Measurements from ENCODE around the gene PDGFC.

Gene PDGFC

DNA sequence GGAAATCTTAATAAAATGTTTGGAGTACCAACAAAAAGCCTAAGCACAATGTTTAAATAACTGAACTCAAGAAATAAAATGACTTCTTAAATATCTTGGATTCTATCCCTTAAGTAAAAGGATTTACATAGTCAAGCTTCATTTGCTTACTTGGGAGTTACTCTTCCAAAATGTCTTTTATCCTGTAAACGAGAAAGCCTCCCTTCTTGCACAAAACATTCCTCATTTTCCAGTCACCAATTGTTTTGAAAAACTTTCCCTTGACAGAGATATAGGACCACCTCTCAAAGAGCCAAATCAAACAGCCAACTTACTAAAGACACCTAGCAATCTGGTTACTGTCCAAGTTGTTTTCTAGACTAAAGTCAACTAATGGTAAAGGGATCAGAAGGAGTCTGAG lies 18.6 kb downstream of the PDGFC start:
- WGBS (ENCODE audit: extremely low coverage, insufficient coverage, low lambda C conversion rate), result no CpG with 5 or more reads among the region's 1 CpG
- Histone ChIP-seq H3K36me3 (ENCODE audit: control insufficient read depth, insufficient read depth, low read length) (no peaks in the 10 kb centered on the region), H3K27ac (ENCODE audit: low read depth, low read length) (no peak overlapping the region), H3K23ac (ENCODE audit: low read length) (no peak overlapping the region), H3K4me2 (ENCODE audit: low read length) (no peak overlapping the region), H3K27me3 (ENCODE audit: insufficient read depth, low read length, poor library complexity) (no peaks in the 10 kb centered on the region), H2BK15ac (replicated peaks; ENCODE audit: low read depth) (no peak overlapping the region), H3K18ac (ENCODE audit: low read length) (no peak overlapping the region), H3K9ac (ENCODE audit: low read length) (no peak overlapping the region), H4K5ac (ENCODE audit: low read length) (no peak overlapping the region), H3K79me1 (ENCODE audit: low read length) (no peaks in the 10 kb centered on the region), H4K8ac (ENCODE audit: low read depth, low read length) (no peak overlapping the region), H3K4ac (ENCODE audit: low read depth, low read length) (no peak overlapping the region), H3K4me3 (ENCODE audit: low read length) (no peak overlapping the region), H3K79me2 (ENCODE audit: control insufficient read depth, insufficient read depth, low read length) (no peaks in the 10 kb centered on the region), H3K4me1 (ENCODE audit: control insufficient read depth, low read depth, low read length) (no peaks in the 10 kb centered on the region), H3K56ac (ENCODE audit: low read length) (no peak overlapping the region), H2BK120ac (ENCODE audit: low read depth, low read length) (no peak overlapping the region), H2AK5ac (ENCODE audit: low read length) (no peak overlapping the region), H2BK5ac (ENCODE audit: low read length) (no peak overlapping the region)
- no peak for DNase-seq

DNA sequence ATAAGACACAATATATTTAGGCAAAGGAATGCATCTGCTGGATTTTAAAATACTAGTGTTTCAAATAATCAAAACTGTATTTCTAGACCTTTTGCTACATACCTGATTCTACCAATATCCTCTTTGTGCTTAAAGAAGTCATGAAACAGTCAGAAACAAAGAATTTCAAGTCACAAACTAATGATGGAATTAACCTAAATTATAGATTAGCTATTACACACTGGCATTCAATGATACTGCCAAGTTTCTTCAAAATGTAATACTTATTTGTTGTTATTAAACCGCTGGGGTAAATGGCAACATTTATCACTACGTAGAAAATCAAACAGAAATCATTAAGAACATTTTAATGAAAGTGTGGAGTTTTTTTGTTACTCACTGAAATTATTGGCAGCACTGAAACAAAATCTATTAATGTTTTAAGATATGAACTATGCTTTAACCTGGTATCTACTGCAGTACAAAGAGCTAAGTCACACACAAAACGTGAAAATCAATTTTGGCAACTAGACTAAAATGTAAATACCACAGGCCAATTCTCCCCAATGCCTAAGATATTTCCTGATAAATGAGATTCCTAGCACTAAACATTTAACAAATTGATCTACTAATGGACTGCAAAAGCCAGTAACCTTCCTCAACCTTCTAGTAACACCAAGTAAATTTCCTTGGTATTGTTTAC lies 19.4 kb downstream of the PDGFC start:
- no peak overlapping the region for H3K56ac ChIP-seq (ENCODE audit: low read length)
- no peak overlapping the region for H4K8ac ChIP-seq (ENCODE audit: low read depth, low read length)
- no peaks in the 10 kb centered on the region for H3K36me3 ChIP-seq (ENCODE audit: control insufficient read depth, insufficient read depth, low read length)
- no peaks in the 10 kb centered on the region for H3K79me1 ChIP-seq (ENCODE audit: low read length)
- H3K4me1 ChIP-seq (ENCODE audit: control insufficient read depth, low read depth, low read length), result no peaks in the 10 kb centered on the region
- H3K79me2 ChIP-seq (ENCODE audit: control insufficient read depth, insufficient read depth, low read length), result no peaks in the 10 kb centered on the region
- no CpG with 5 or more reads among the region's 3 CpGs for WGBS (ENCODE audit: extremely low coverage, insufficient coverage, low lambda C conversion rate)
- H2BK15ac ChIP-seq (replicated peaks; ENCODE audit: low read depth), result no peak overlapping the region
- no peak overlapping the region for H3K4me3 ChIP-seq (ENCODE audit: low read length)
- H3K27me3 ChIP-seq (ENCODE audit: insufficient read depth, low read length, poor library complexity), result no peaks in the 10 kb centered on the region
- no peak overlapping the region for H2AK5ac ChIP-seq (ENCODE audit: low read length)
- H3K4me2 ChIP-seq (ENCODE audit: low read length), result no peak overlapping the region
- no peak overlapping the region for H3K27ac ChIP-seq (ENCODE audit: low read depth, low read length)
- H3K23ac ChIP-seq (ENCODE audit: low read length), result no peak overlapping the region
- no peak for DNase-seq
- no peak overlapping the region for H3K9ac ChIP-seq (ENCODE audit: low read length)
- no peak overlapping the region for H3K18ac ChIP-seq (ENCODE audit: low read length)
- no peak overlapping the region for H3K4ac ChIP-seq (ENCODE audit: low read depth, low read length)
- no peak overlapping the region for H4K5ac ChIP-seq (ENCODE audit: low read length)
- no peak overlapping the region for H2BK5ac ChIP-seq (ENCODE audit: low read length)
- no peak overlapping the region for H2BK120ac ChIP-seq (ENCODE audit: low read depth, low read length)

DNA sequence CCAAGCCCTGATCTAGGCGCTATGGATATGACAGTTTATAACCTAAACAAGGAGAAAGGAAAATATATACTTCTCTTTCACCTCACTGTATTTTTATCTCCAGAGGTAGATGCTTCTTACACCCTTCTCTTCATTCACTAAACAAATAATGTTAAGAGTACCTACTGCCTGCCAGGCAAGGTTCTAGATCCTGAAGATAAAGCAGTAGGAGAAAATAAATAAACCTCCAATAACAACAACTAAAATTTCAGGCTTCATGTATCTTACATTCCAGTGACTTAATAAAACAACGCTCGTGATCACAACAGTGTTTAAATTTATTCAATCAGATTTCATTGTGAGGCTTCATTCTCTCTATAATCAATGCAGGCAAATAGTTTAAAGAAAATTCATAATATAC lies 20.7 kb downstream of the PDGFC start:
- Histone ChIP-seq H3K23ac (ENCODE audit: low read length) (no peak overlapping the region), H2AK5ac (ENCODE audit: low read length) (no peak overlapping the region), H3K79me2 (ENCODE audit: control insufficient read depth, insufficient read depth, low read length) (no peaks in the 10 kb centered on the region), H3K9ac (ENCODE audit: low read length) (no peak overlapping the region), H3K18ac (ENCODE audit: low read length) (no peak overlapping the region), H3K56ac (ENCODE audit: low read length) (no peak overlapping the region), H3K4me2 (ENCODE audit: low read length) (no peak overlapping the region), H3K27ac (ENCODE audit: low read depth, low read length) (no peak overlapping the region), H2BK5ac (ENCODE audit: low read length) (no peak overlapping the region), H3K79me1 (ENCODE audit: low read length) (no peaks in the 10 kb centered on the region), H2BK15ac (replicated peaks; ENCODE audit: low read depth) (no peak overlapping the region), H3K4me3 (ENCODE audit: low read length) (no peak overlapping the region), H3K36me3 (ENCODE audit: control insufficient read depth, insufficient read depth, low read length) (no peaks in the 10 kb centered on the region), H4K8ac (ENCODE audit: low read depth, low read length) (no peak overlapping the region), H3K27me3 (ENCODE audit: insufficient read depth, low read length, poor library complexity) (no peaks in the 10 kb centered on the region), H2BK120ac (ENCODE audit: low read depth, low read length) (no peak overlapping the region), H4K5ac (ENCODE audit: low read length) (no peak overlapping the region), H3K4ac (ENCODE audit: low read depth, low read length) (no peak overlapping the region), H3K4me1 (ENCODE audit: control insufficient read depth, low read depth, low read length) (no peaks in the 10 kb centered on the region)
- no peak for DNase-seq
- no CpG with 5 or more reads among the region's 3 CpGs for WGBS (ENCODE audit: extremely low coverage, insufficient coverage, low lambda C conversion rate)

- WGBS (ENCODE audit: extremely low coverage, insufficient coverage, low lambda C conversion rate), result 100% methylated on average over 2 of the region's 5 CpGs
- H3K4me2 ChIP-seq (ENCODE audit: low read length), result no peak overlapping the region
- no peak overlapping the region for H3K9ac ChIP-seq (ENCODE audit: low read length)
- no peaks in the 10 kb centered on the region for H3K27me3 ChIP-seq (ENCODE audit: insufficient read depth, low read length, poor library complexity)
- H3K56ac ChIP-seq (ENCODE audit: low read length), result no peak overlapping the region
- no peaks in the 10 kb centered on the region for H3K79me1 ChIP-seq (ENCODE audit: low read length)
- H3K36me3 ChIP-seq (ENCODE audit: control insufficient read depth, insufficient read depth, low read length), result no peaks in the 10 kb centered on the region
- H2BK5ac ChIP-seq (ENCODE audit: low read length), result no peak overlapping the region
- no peak overlapping the region for H3K18ac ChIP-seq (ENCODE audit: low read length)
- no peak for DNase-seq
- H2BK15ac ChIP-seq (replicated peaks; ENCODE audit: low read depth), result no peak overlapping the region
- H3K4me3 ChIP-seq (ENCODE audit: low read length), result no peak overlapping the region
- no peak overlapping the region for H3K27ac ChIP-seq (ENCODE audit: low read depth, low read length)
- no peak overlapping the region for H3K23ac ChIP-seq (ENCODE audit: low read length)
- no peak overlapping the region for H4K5ac ChIP-seq (ENCODE audit: low read length)
- no peak overlapping the region for H2AK5ac ChIP-seq (ENCODE audit: low read length)
- H4K8ac ChIP-seq (ENCODE audit: low read depth, low read length), result no peak overlapping the region
- H3K4ac ChIP-seq (ENCODE audit: low read depth, low read length), result no peak overlapping the region
- no peak overlapping the region for H2BK120ac ChIP-seq (ENCODE audit: low read depth, low read length)
- no peaks in the 10 kb centered on the region for H3K4me1 ChIP-seq (ENCODE audit: control insufficient read depth, low read depth, low read length)
- no peaks in the 10 kb centered on the region for H3K79me2 ChIP-seq (ENCODE audit: control insufficient read depth, insufficient read depth, low read length)
These were observed 21.5 kb downstream of the PDGFC start for GRCh38 chr4:156950090-156950489.

- H2BK120ac ChIP-seq (ENCODE audit: low read depth, low read length), result no peak overlapping the region
- H3K27me3 ChIP-seq (ENCODE audit: insufficient read depth, low read length, poor library complexity), result no peaks in the 10 kb centered on the region
- H3K4ac ChIP-seq (ENCODE audit: low read depth, low read length), result no peak overlapping the region
- no peak for DNase-seq
- H4K5ac ChIP-seq (ENCODE audit: low read length), result no peak overlapping the region
- no peak overlapping the region for H3K4me3 ChIP-seq (ENCODE audit: low read length)
- H3K27ac ChIP-seq (ENCODE audit: low read depth, low read length), result no peak overlapping the region
- no peak overlapping the region for H2BK15ac ChIP-seq (replicated peaks; ENCODE audit: low read depth)
- H3K56ac ChIP-seq (ENCODE audit: low read length), result no peak overlapping the region
- no peaks in the 10 kb centered on the region for H3K4me1 ChIP-seq (ENCODE audit: control insufficient read depth, low read depth, low read length)
- no peak overlapping the region for H2AK5ac ChIP-seq (ENCODE audit: low read length)
- no peaks in the 10 kb centered on the region for H3K79me2 ChIP-seq (ENCODE audit: control insufficient read depth, insufficient read depth, low read length)
- H3K79me1 ChIP-seq (ENCODE audit: low read length), result no peaks in the 10 kb centered on the region
- H3K9ac ChIP-seq (ENCODE audit: low read length), result no peak overlapping the region
- H3K23ac ChIP-seq (ENCODE audit: low read length), result no peak overlapping the region
- H3K18ac ChIP-seq (ENCODE audit: low read length), result no peak overlapping the region
- no peak overlapping the region for H4K8ac ChIP-seq (ENCODE audit: low read depth, low read length)
- H2BK5ac ChIP-seq (ENCODE audit: low read length), result no peak overlapping the region
- H3K4me2 ChIP-seq (ENCODE audit: low read length), result no peak overlapping the region
- no peaks in the 10 kb centered on the region for H3K36me3 ChIP-seq (ENCODE audit: control insufficient read depth, insufficient read depth, low read length)
- WGBS (ENCODE audit: extremely low coverage, insufficient coverage, low lambda C conversion rate), result no CpG with 5 or more reads among the region's 2 CpGs
These were observed 22.2 kb downstream of the PDGFC start for GRCh38 chr4:156949373-156949814.

DNA sequence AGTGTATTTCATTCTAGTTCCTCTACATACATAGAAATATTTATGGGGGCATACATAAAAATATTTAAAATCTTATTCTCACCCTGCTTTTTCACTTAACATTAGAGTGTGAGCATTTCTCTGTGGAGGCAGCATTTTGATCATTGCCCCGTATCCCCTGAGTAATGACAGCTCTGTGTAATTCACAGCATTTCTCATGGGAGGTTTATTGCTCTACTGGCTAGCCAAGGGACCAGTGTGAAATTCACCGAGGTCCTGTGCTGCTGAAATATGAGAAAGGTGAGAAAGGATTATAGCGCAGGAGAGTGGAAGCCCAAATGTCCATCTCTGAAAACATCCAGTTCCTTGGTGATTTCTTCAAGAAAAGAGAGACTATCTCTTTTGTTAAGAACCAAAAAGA lies 22.9 kb downstream of the PDGFC start:
- DNase-seq, result no peak
- Histone ChIP-seq H3K4me1 (ENCODE audit: control insufficient read depth, low read depth, low read length) (no peaks in the 10 kb centered on the region), H3K23ac (ENCODE audit: low read length) (no peak overlapping the region), H4K5ac (ENCODE audit: low read length) (no peak overlapping the region), H3K79me1 (ENCODE audit: low read length) (no peaks in the 10 kb centered on the region), H3K56ac (ENCODE audit: low read length) (no peak overlapping the region), H4K8ac (ENCODE audit: low read depth, low read length) (no peak overlapping the region), H3K18ac (ENCODE audit: low read length) (no peak overlapping the region), H3K27ac (ENCODE audit: low read depth, low read length) (no peak overlapping the region), H3K4ac (ENCODE audit: low read depth, low read length) (no peak overlapping the region), H3K36me3 (ENCODE audit: control insufficient read depth, insufficient read depth, low read length) (no peaks in the 10 kb centered on the region), H2AK5ac (ENCODE audit: low read length) (no peak overlapping the region), H3K9ac (ENCODE audit: low read length) (no peak overlapping the region), H3K27me3 (ENCODE audit: insufficient read depth, low read length, poor library complexity) (no peaks in the 10 kb centered on the region), H2BK120ac (ENCODE audit: low read depth, low read length) (no peak overlapping the region), H3K79me2 (ENCODE audit: control insufficient read depth, insufficient read depth, low read length) (no peaks in the 10 kb centered on the region), H3K4me2 (ENCODE audit: low read length) (no peak overlapping the region), H2BK5ac (ENCODE audit: low read length) (no peak overlapping the region), H2BK15ac (replicated peaks; ENCODE audit: low read depth) (no peak overlapping the region), H3K4me3 (ENCODE audit: low read length) (no peak overlapping the region)
- WGBS (ENCODE audit: extremely low coverage, insufficient coverage, low lambda C conversion rate), result no CpG with 5 or more reads among the region's 3 CpGs
